ENCODE results near the gene RSPH10B.
"Not testable (repeated sequence)": the region's sequence is repeated elsewhere in the genome, so short reads cannot be mapped to it uniquely, and the experiment has no call there.

DNA sequence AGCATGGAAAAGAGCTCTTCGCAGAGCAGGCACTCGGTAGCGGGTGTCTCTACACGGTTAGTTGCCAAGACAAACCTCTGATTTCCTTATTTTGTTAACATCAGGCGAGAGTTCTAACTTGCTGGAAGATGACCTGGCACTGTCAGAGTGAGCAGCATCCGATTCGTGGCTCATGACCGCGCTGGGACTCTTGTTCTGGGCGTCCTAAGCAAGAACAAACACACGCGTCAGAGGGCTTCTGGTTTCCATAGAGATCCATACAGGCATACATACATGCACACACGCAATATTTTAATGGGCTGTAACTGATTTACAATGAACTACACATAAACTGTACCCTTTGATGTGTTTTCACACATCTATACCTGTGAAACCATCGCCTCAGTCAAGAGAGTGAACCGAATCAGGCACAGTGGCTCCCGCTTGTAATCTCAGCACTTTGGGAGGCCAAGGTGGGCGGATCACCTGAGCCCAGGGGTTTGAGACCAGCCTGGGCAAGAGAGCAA is 35.5 kb downstream of the RSPH10B start:
- not testable (repeated sequence) for TF ChIP-seq EZH2 (IDR thresholded peaks at IDR 0.05; ENCODE audit: borderline replicate concordance, insufficient read depth, low read length, poor library complexity, severe bottlenecking); EP300 (conservative IDR thresholded peaks at IDR 0.05; ENCODE audit: poor library complexity, severe bottlenecking)
- TF ChIP-seq, protein P1, sequence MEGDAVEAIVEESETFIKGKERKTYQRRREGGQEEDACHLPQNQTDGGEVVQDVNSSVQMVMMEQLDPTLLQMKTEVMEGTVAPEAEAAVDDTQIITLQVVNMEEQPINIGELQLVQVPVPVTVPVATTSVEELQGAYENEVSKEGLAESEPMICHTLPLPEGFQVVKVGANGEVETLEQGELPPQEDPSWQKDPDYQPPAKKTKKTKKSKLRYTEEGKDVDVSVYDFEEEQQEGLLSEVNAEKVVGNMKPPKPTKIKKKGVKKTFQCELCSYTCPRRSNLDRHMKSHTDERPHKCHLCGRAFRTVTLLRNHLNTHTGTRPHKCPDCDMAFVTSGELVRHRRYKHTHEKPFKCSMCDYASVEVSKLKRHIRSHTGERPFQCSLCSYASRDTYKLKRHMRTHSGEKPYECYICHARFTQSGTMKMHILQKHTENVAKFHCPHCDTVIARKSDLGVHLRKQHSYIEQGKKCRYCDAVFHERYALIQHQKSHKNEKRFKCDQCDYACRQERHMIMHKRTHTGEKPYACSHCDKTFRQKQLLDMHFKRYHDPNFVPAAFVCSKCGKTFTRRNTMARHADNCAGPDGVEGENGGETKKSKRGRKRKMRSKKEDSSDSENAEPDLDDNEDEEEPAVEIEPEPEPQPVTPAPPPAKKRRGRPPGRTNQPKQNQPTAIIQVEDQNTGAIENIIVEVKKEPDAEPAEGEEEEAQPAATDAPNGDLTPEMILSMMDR (IDR thresholded peaks at IDR 0.05; ENCODE audit: poor library complexity, severe bottlenecking): not testable (repeated sequence)
- TF ChIP-seq, protein P2, sequence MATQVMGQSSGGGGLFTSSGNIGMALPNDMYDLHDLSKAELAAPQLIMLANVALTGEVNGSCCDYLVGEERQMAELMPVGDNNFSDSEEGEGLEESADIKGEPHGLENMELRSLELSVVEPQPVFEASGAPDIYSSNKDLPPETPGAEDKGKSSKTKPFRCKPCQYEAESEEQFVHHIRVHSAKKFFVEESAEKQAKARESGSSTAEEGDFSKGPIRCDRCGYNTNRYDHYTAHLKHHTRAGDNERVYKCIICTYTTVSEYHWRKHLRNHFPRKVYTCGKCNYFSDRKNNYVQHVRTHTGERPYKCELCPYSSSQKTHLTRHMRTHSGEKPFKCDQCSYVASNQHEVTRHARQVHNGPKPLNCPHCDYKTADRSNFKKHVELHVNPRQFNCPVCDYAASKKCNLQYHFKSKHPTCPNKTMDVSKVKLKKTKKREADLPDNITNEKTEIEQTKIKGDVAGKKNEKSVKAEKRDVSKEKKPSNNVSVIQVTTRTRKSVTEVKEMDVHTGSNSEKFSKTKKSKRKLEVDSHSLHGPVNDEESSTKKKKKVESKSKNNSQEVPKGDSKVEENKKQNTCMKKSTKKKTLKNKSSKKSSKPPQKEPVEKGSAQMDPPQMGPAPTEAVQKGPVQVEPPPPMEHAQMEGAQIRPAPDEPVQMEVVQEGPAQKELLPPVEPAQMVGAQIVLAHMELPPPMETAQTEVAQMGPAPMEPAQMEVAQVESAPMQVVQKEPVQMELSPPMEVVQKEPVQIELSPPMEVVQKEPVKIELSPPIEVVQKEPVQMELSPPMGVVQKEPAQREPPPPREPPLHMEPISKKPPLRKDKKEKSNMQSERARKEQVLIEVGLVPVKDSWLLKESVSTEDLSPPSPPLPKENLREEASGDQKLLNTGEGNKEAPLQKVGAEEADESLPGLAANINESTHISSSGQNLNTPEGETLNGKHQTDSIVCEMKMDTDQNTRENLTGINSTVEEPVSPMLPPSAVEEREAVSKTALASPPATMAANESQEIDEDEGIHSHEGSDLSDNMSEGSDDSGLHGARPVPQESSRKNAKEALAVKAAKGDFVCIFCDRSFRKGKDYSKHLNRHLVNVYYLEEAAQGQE (IDR thresholded peaks at IDR 0.05; ENCODE audit: borderline replicate concordance): not testable (repeated sequence)
